ENCODE results near the gene GDE1. TPM values are rescaled to one million over a fixed set of nuclear protein-coding genes. Genes with fewer than 3 reads are reported as not detected.

The GDE1 gene
- polyA plus RNA-seq, 1 donor (not counting 4 experiments of a cell fraction or from before 2014, with no cell fraction given), result 52.9 TPM

GRCh38 chr16:19527161-19527560 is 5.3 kb upstream of the GDE1 start:
- H3K9me1 ChIP-seq (ENCODE audit: control insufficient read depth, extremely low read depth, insufficient read depth, low read length), result no peaks in the 10 kb centered on the region
- no peaks in the 10 kb centered on the region for H4K20me1 ChIP-seq (ENCODE audit: control insufficient read depth, extremely low read depth, insufficient read depth, low read length)
- H3K27me3 ChIP-seq (ENCODE audit: control insufficient read depth, extremely low read depth, insufficient read depth, low read length), result no peaks in the 10 kb centered on the region
- H2AFZ ChIP-seq (ENCODE audit: control insufficient read depth, low read length), result no peak overlapping the region
- no peaks in the 10 kb centered on the region for H3K9me3 ChIP-seq (ENCODE audit: control insufficient read depth, low read depth, low read length)
- no peak overlapping the region for H3K4me3 ChIP-seq (ENCODE audit: control insufficient read depth in 2 of 3, extremely low read depth in 1 of 3, insufficient read depth in 2 of 3, low read depth in 1 of 3, low read length in 3 of 3)
- H3K36me3 ChIP-seq (ENCODE audit: control insufficient read depth in 2 of 2, extremely low read depth in 1 of 2, insufficient read depth in 2 of 2, low read length in 2 of 2), result peaks cover 1 to 8% of the 10 kb centered on the region in 2 experiments
- no peak overlapping the region for H3K4me2 ChIP-seq (ENCODE audit: control insufficient read depth, extremely low read depth, insufficient read depth, low read depth, low read length)
- peaks cover 19% of the 10 kb centered on the region for H3K79me2 ChIP-seq (ENCODE audit: control insufficient read depth, insufficient read depth, low read length)
- H3K27ac ChIP-seq (ENCODE audit: control insufficient read depth, insufficient read depth, low read length), result no peak overlapping the region
- dilution Hi-C loops (cut with MboI; ENCODE audit: extremely low pct_ligation_motif_present, low sequenced_read_pairs), result no loop called here
- H3K4me1 ChIP-seq (ENCODE audit: control insufficient read depth, extremely low read depth, insufficient read depth, low read length), result peaks cover 18% of the 10 kb centered on the region
- FAIRE-seq (no peak), DNase-seq (ENCODE audit: low read depth, low spot score) (no peak)
- H3K9ac ChIP-seq (ENCODE audit: control insufficient read depth, extremely low read depth, insufficient read depth, low read length), result no peak overlapping the region
- TF ChIP-seq EZH2 (IDR thresholded peaks at IDR 0.05; ENCODE audit: low read length) (no peak), CTCF (optimal IDR thresholded peaks at IDR 0.05 in 1 of 3, IDR thresholded peaks at IDR 0.05 in 1 of 3, conservative IDR thresholded peaks at IDR 0.05 in 1 of 3; ENCODE audit: extremely low read depth in 1 of 3, insufficient read depth in 2 of 3, low read length in 3 of 3) (no peak)

DNA sequence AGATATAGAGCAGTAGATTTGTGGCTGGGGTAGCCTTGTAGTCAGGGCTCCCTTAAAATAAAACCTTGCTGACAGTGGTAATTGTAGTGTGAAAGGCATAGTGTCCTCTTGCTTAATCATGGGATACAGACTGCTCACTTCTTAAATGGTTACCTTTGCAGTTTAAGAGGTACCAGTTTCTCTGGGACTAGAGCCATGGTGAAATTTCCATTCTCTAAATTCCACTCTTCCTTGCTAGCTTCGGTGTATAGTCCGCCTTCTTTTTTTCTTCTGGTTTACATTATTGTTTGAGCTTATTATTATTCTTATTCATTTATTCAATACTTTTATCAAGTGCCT is 3.5 kb upstream of the GDE1 start:
- no peaks in the 10 kb centered on the region for H3K27me3 ChIP-seq (ENCODE audit: control insufficient read depth, extremely low read depth, insufficient read depth, low read length)
- TF ChIP-seq EZH2 (IDR thresholded peaks at IDR 0.05; ENCODE audit: low read length) (no peak), CTCF (optimal IDR thresholded peaks at IDR 0.05 in 1 of 3, IDR thresholded peaks at IDR 0.05 in 1 of 3, conservative IDR thresholded peaks at IDR 0.05 in 1 of 3; ENCODE audit: extremely low read depth in 1 of 3, insufficient read depth in 2 of 3, low read length in 3 of 3) (no peak)
- peaks cover 1 to 8% of the 10 kb centered on the region in 2 experiments for H3K36me3 ChIP-seq (ENCODE audit: control insufficient read depth in 2 of 2, extremely low read depth in 1 of 2, insufficient read depth in 2 of 2, low read length in 2 of 2)
- no peaks in the 10 kb centered on the region for H3K9me1 ChIP-seq (ENCODE audit: control insufficient read depth, extremely low read depth, insufficient read depth, low read length)
- peaks cover 21% of the 10 kb centered on the region for H3K4me1 ChIP-seq (ENCODE audit: control insufficient read depth, extremely low read depth, insufficient read depth, low read length)
- DNase-seq (ENCODE audit: low read depth, low spot score) (no peak), FAIRE-seq (no peak)
- H3K79me2 ChIP-seq (ENCODE audit: control insufficient read depth, insufficient read depth, low read length), result peaks cover 33% of the 10 kb centered on the region
- no peaks in the 10 kb centered on the region for H4K20me1 ChIP-seq (ENCODE audit: control insufficient read depth, extremely low read depth, insufficient read depth, low read length)
- H2AFZ ChIP-seq (ENCODE audit: control insufficient read depth, low read length), result peak overlapping the region; percentile 98
- H3K27ac ChIP-seq (ENCODE audit: control insufficient read depth, insufficient read depth, low read length), result peak overlapping the region; percentile 50
- dilution Hi-C loops (cut with MboI; ENCODE audit: extremely low pct_ligation_motif_present, low sequenced_read_pairs), result no loop called here
- no peak overlapping the region for H3K9ac ChIP-seq (ENCODE audit: control insufficient read depth, extremely low read depth, insufficient read depth, low read length)
- peak overlapping the region in 2 of 3 experiments; percentile 85 to 90 for H3K4me3 ChIP-seq (ENCODE audit: control insufficient read depth in 2 of 3, extremely low read depth in 1 of 3, insufficient read depth in 2 of 3, low read depth in 1 of 3, low read length in 3 of 3)
- peak overlapping the region; percentile 86 for H3K4me2 ChIP-seq (ENCODE audit: control insufficient read depth, extremely low read depth, insufficient read depth, low read depth, low read length)
- no peaks in the 10 kb centered on the region for H3K9me3 ChIP-seq (ENCODE audit: control insufficient read depth, low read depth, low read length)

All from keratinocyte (primary cell).